HepG2 (cell line): ENCODE data around the gene NECTIN2. TPM values are rescaled to one million over a fixed set of nuclear protein-coding genes. Genes with fewer than 3 reads are reported as not detected.

Source experiments
- AKAP8 ChIP-seq: sonication (generic); formaldehyde crosslinking; IDR thresholded peaks from 2 replicates; pipeline ENCODE4 v1.5.1; 2020; ENCODE audit warnings: mild to moderate bottlenecking, missing genetic modification reagents
- CCDC6 ChIP-seq: sonication (generic); formaldehyde crosslinking; IDR thresholded peaks from 2 replicates; pipeline ENCODE4 v1.8.1; 2022; ENCODE audit warnings: mild to moderate bottlenecking, missing genetic modification reagents, moderate library complexity
- ELK4 ChIP-seq: sonication (generic); formaldehyde crosslinking; IDR thresholded peaks from 2 replicates; pipeline ENCODE4 v1.9.0; 2021; ENCODE audit warnings: missing genetic modification reagents, borderline replicate concordance
- GABPB1 ChIP-seq: IDR thresholded peaks from 2 replicates; pipeline ENCODE4 v1.6.1; 2016; ENCODE audit warnings: mild to moderate bottlenecking, missing genetic modification reagents, moderate library complexity, missing compliant biosample characterization
- HOXA3 ChIP-seq: sonication (generic); formaldehyde crosslinking; IDR thresholded peaks from 2 replicates; pipeline ENCODE4 v1.5.0; 2020; ENCODE audit warnings: missing genetic modification reagents
- HOXA5 ChIP-seq: sonication (generic); formaldehyde crosslinking; IDR thresholded peaks from 2 replicates; pipeline ENCODE4 v1.4.0; 2020; ENCODE audit warnings: missing genetic modification reagents
- HOXD1 ChIP-seq: sonication (generic); formaldehyde crosslinking; IDR thresholded peaks from 2 replicates; pipeline ENCODE4 v1.5.0; 2020; ENCODE audit warnings: missing genetic modification reagents
- KAT7 ChIP-seq: IDR thresholded peaks from 2 replicates; pipeline ENCODE4 v1.6.1; 2018; ENCODE audit warnings: borderline replicate concordance, missing compliant biosample characterization
- KLF9 ChIP-seq: IDR thresholded peaks from 2 replicates; pipeline ENCODE4 v1.6.1; 2016; ENCODE audit warnings: low read depth
- MIER3 ChIP-seq: IDR thresholded peaks from 2 replicates; pipeline ENCODE4 v1.6.1; 2016; ENCODE audit warnings: missing compliant biosample characterization, borderline replicate concordance
- NCOR1 ChIP-seq: fragments of 200-600 bp; sonication (generic); IDR thresholded peaks from 2 replicates; pipeline ENCODE4 v1.7.0; 2017; ENCODE audit warnings: antibody characterized with exemption, low read length, borderline replicate concordance
- NR2F1 ChIP-seq, 2 experiments: fragments of 450-650 bp in 1 of 2; formaldehyde crosslinking in 1 of 2; IDR thresholded peaks; 2 replicates each; pipeline versions ENCODE4 v1.5.0 to v1.6.1; 2016 to 2020; ENCODE audit warnings: mild to moderate bottlenecking in 1 of 2, missing compliant biosample characterization in 1 of 2, missing genetic modification reagents in 1 of 2, moderate library complexity in 1 of 2
- PCBP2 ChIP-seq: fragments of 200-400 bp; formaldehyde crosslinking; optimal IDR thresholded peaks from 2 replicates; pipeline ENCODE3; 2018; ENCODE audit warnings: low read length, low read depth; ENCODE audit not compliant: poor library complexity, severe bottlenecking
- SALL2 ChIP-seq: sonication (generic); formaldehyde crosslinking; IDR thresholded peaks from 2 replicates; pipeline ENCODE4 v1.8.1; 2023; ENCODE audit warnings: mild to moderate bottlenecking, missing genetic modification reagents, inconsistent platforms
- SNAPC5 ChIP-seq: sonication (generic); formaldehyde crosslinking; IDR thresholded peaks from 2 replicates; pipeline ENCODE4 v1.8.1; 2023; ENCODE audit warnings: mild to moderate bottlenecking, missing genetic modification reagents, borderline replicate concordance
- THRA ChIP-seq: sonication (generic); formaldehyde crosslinking; IDR thresholded peaks from 2 replicates; pipeline ENCODE4 v1.4.0; 2020; ENCODE audit warnings: missing genetic modification reagents, borderline replicate concordance
- ZBTB7B ChIP-seq: sonication (generic); formaldehyde crosslinking; IDR thresholded peaks from 2 replicates; pipeline ENCODE4 v1.4.0; 2020; ENCODE audit warnings: missing genetic modification reagents
- ZNF331 ChIP-seq: sonication (generic); formaldehyde crosslinking; IDR thresholded peaks from 2 replicates; pipeline ENCODE4 v1.4.0; 2020; ENCODE audit warnings: missing genetic modification reagents
- ZNF335 ChIP-seq: sonication (generic); formaldehyde crosslinking; IDR thresholded peaks from 2 replicates; pipeline ENCODE4 v1.4.0; 2020; ENCODE audit warnings: missing genetic modification reagents
- ZNF501 ChIP-seq: sonication (generic); formaldehyde crosslinking; IDR thresholded peaks from 2 replicates; pipeline ENCODE4 v1.5.1; 2020; ENCODE audit warnings: mild to moderate bottlenecking, moderate library complexity, missing genetic modification reagents
- ZNF576 ChIP-seq: sonication (generic); formaldehyde crosslinking; IDR thresholded peaks from 2 replicates; pipeline ENCODE4 v1.4.0; 2020; ENCODE audit warnings: mild to moderate bottlenecking, missing genetic modification reagents
- ZNF709 ChIP-seq: sonication (generic); formaldehyde crosslinking; IDR thresholded peaks from 2 replicates; pipeline ENCODE4 v1.5.0; 2020; ENCODE audit warnings: mild to moderate bottlenecking, missing genetic modification reagents
- ZNF788 ChIP-seq: sonication (generic); formaldehyde crosslinking; IDR thresholded peaks from 2 replicates; pipeline ENCODE4 v1.5.0; 2020; ENCODE audit warnings: mild to moderate bottlenecking, missing genetic modification reagents, borderline replicate concordance
- ZNF790 ChIP-seq: sonication (generic); formaldehyde crosslinking; IDR thresholded peaks from 2 replicates; pipeline ENCODE4 v1.8.0; 2022; ENCODE audit warnings: missing genetic modification reagents, mild to moderate bottlenecking, borderline replicate concordance
- ZNF792 ChIP-seq: IDR thresholded peaks from 2 replicates; pipeline ENCODE4 v1.6.1; 2016
- ZZZ3 ChIP-seq: sonication (generic); formaldehyde crosslinking; IDR thresholded peaks from 2 replicates; pipeline ENCODE4 v1.4.0; 2020; ENCODE audit warnings: missing genetic modification reagents, mild to moderate bottlenecking, borderline replicate concordance
- polyA plus RNA-seq, 8 experiments: library from polyadenylated mRNA; depleted of rRNA in 3 of 8; stranded (reverse) in 7 of 8; unstranded in 1 of 8; fragments of >200 nt; fragmentation: Illumina TruSeq in 4 of 8; extraction: Trizol in 4 of 8; gene quantifications; 2 replicates each; pipeline versions ENCODE4 v1.2.1 to v1.2.3, GENCODE V29; 2011 to 2016; ENCODE audit warnings: low read depth in 4 of 8, missing spikeins in 1 of 8, mixed read lengths in 1 of 8; ENCODE audit not compliant: insufficient read depth in 1 of 8
- total RNA-seq, 5 experiments: library from RNA; depleted of rRNA; stranded (reverse); fragments of >200 nt; fragmentation: Illumina TruSeq; extraction: Trizol; gene quantifications; 2 replicates each; pipeline ENCODE4 v1.2.3, GENCODE V29; 2016; ENCODE audit warnings: low read depth in 1 of 5

The NECTIN2 gene
- total and polyA plus RNA-seq, 2 of the 13 experiments (the other 11 are each of a cell fraction or from before 2014, with no cell fraction given): 75.4 to 114 TPM

- TF ChIP-seq SNAPC5 (CRISPR knock-in tag) (no peak), KAT7 (peak; percentile 68; the same call in 1 of the 2 replicates), HOXA3 (CRISPR knock-in tag) (peak; percentile 92), ELK4 (no peak), NR2F1 (CRISPR knock-in tag; IDR thresholded peaks at IDR 0.05) (peak; percentile 89 to 92), ZNF790 (CRISPR knock-in tag) (no peak), ZNF331 (CRISPR knock-in tag) (peak; percentile 61), KLF9 (CRISPR knock-in tag) (no peak; the same call in 1 of the 2 replicates), GABPB1 (CRISPR knock-in tag) (peak; percentile 93), HOXD1 (CRISPR knock-in tag) (peak; percentile 21; the same call in 1 of the 2 replicates), MIER3 (CRISPR knock-in tag) (peak; percentile 64; the same call in 1 of the 2 replicates), ZNF335 (CRISPR knock-in tag) (0 out of 2 replicates have a peak, but pooled peaks have one; percentile 53), NCOR1 (peak; percentile 4; the same call in 1 of the 2 replicates), HOXA5 (0 out of 2 replicates have a peak, but pooled peaks have one; percentile 37), ZZZ3 (CRISPR knock-in tag) (no peak; the same call in 1 of the 2 replicates), SALL2 (no peak), AKAP8 (peak; percentile 6; the same call in 1 of the 2 replicates), CCDC6 (CRISPR knock-in tag) (peak; percentile 63), ZBTB7B (CRISPR knock-in tag) (no peak), THRA (CRISPR knock-in tag) (0 out of 2 replicates have a peak, but pooled peaks have one; percentile 8), ZNF576 (CRISPR knock-in tag) (no peak), ZNF788 (peak; percentile 65; the same call in 1 of the 2 replicates), ZNF709 (CRISPR knock-in tag) (0 out of 2 replicates have a peak, but pooled peaks have one; percentile 14), ZNF792 (CRISPR knock-in tag) (peak; percentile 62; the same call in 1 of the 2 replicates), PCBP2 (no peak), ZNF501 (CRISPR knock-in tag) (no peak)
Observed at GRCh38 chr19:44890366-44891015, 44.4 kb downstream of the NECTIN2 start (continued).
